ENCODE measurements around the gene FIP1L1.
"Not testable (repeated sequence)": the region's sequence is repeated elsewhere in the genome, so short reads cannot be mapped to it uniquely, and the experiment has no call there.

The FIP1L1 gene

GRCh38 chr4:53378171-53378482 lies 686 bp downstream of the FIP1L1 start:
- DNase-seq (ENCODE audit: low read depth), result no peak

DNA sequence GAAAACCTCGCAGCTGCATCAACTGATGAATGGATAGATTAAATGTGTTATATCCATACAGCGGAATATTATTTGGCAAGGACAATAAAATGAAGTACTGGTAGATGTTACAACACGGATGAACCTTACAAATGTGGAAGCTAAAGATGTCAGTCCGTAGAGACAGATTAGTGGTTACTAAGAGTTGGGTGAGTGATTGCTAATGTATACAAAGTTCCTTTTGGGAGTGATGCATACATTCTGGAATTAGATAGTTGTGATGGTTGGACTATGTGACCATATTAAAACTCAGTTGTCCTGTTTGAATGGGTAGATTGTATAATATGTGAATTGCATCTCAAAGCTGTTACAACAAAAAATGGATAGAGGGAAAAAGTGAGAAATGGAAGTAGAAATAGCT lies 2.8 kb downstream of the FIP1L1 start:
- no peak for DNase-seq (ENCODE audit: low read depth)

GRCh38 chr4:53409479-53409878 lies 32.0 kb downstream of the FIP1L1 start:
- not testable (repeated sequence) for DNase-seq (ENCODE audit: low read depth)

DNA sequence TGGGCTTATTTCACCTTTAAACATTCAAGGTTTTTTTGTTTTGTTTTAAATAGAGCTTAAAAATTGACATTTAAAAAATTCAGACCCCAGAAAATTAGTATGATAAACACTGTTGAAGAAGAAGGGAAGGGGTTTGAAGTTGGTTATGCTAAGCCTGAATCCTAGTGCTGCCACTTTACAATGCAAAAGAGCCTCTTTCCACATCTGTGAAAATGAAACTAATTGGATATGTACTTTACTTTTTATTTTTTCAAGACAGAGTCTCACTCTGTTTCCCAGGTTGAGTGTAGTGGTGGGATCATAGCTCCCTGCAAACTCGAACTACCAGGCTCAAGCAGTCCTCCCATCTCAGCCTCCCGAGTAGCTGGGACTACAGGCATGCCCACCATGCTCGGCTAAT lies 41.8 kb downstream of the FIP1L1 start:
- DNase-seq (ENCODE audit: low read depth), result no peak

GRCh38 chr4:53421791-53422190 lies 44.4 kb downstream of the FIP1L1 start:
- DNase-seq (ENCODE audit: low read depth), result no peak

- DNase-seq (ENCODE audit: low read depth), result no peak
These were observed 44.9 kb downstream of the FIP1L1 start for GRCh38 chr4:53422367-53422766.

DNA sequence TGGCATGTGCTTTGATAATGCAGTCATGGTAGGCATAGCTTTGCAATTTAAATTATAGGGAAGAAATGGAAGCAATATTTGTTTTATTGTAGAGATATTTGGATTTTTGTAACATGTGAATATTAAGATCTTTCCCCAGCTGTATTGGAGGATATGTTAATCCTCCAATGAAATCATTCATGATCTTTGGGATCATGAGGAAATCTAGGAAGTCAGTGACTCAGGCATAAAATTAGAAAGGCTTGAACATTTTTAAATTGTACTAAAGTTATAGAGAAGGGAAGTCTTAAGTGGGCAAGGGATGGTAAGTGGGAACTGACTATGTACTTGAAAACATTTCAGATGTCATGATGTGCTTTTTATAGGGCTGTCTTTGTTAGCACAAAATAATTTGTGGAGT lies 46.8 kb downstream of the FIP1L1 start:
- DNase-seq (ENCODE audit: low read depth), result no peak

DNA sequence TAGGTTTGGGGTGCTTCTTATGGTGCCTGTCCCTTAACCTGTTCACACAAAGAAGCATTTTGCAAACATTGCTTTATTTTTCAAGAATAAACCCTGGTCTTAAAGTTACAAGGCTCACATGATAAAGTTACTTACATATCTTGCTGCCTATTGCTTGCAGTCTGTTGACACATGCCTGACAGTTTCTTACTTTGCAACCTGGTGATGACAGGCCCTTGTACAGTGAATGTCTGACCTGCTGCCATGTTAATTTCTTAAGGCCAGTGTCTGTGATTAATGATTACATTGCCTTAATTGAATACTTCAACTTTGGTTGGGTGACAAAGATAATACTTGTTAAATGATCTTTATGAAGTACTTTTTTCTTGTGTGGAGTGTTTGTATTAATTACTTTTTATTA lies 49.9 kb downstream of the FIP1L1 start:
- DNase-seq (ENCODE audit: low read depth), result no peak

DNA sequence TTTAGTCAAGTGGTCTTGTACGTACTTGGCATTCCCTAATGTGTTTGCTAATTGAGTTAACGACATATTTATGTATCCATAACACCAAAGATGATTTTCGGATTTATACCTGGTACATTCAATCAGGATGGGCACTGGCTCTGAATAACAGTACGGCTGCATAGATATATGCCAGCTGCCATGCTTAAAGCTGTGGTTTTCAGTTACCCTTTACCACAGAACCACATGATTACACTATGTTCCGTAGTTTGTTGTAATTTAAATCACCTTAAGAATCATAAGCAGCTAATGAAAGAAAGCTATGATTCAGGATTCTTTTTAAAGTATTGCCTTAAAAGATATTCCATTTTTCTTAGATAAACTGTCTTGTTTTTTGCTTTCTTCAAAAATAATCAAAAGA lies 53.6 kb downstream of the FIP1L1 start:
- no peak for DNase-seq (ENCODE audit: low read depth)

DNA sequence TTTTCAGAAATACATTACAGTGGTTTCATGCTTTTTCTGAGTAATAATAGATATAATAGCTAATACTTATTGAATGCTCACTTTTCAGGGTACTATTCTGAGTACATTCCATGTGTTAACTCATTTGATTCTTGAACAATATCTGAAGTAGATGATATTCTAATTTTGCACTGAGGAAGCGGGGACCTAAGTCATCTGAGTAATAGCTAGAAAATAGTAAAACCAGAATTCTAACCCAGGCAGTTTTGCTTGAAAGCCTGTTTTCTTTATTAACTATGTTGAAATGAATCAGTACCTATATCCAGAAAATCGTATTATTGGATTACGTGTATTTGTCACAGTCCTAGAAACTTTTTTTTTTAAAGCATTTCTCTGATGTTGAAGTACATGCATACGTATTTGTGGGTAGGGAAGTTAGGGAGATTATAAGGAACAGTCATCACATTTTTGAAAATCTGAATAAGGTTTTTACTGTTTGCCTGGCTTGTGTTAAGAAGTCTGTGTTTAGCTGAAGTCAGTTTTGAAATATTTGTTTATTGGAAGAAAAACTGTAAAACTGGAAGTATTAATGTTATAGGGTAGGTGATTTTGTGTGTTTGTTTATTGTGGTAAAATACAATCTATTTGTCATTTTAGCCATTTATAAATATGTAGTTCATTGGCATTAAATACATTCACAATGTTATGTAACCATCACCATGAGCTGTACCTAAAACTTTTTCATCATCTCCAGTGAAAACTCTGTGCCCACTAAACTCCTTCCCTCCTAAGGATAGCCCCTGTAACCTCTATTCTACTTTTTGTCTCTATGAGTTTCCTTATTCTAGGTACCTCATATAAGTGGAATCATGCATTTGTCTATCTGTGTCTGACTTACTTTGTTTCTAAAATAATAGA lies 55.3 kb downstream of the FIP1L1 start:
- DNase-seq (ENCODE audit: low read depth), result no peak

DNA sequence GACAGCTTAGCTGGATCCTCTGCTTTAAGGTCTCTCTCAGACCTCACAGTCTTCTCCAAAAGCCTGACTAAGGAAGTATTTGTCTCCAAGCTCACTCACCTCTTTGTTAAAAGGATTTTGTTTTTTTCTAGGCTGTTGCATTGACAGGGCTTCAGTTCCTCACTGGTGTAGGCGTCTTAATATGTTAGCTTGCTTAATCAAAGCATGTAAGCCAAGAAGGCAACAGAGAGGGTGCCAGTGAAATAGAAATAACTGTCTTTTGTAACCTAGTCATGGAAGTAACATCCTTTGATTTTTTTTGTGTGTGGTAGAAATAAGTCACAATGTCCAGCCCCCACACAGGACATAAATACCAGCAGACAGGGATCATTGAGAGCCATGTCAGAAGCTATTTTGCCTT lies 58.8 kb downstream of the FIP1L1 start:
- no peak for DNase-seq (ENCODE audit: low read depth)

GRCh38 chr4:53441564-53441963 lies 64.1 kb downstream of the FIP1L1 start:
- no peak for DNase-seq (ENCODE audit: low read depth)

DNA sequence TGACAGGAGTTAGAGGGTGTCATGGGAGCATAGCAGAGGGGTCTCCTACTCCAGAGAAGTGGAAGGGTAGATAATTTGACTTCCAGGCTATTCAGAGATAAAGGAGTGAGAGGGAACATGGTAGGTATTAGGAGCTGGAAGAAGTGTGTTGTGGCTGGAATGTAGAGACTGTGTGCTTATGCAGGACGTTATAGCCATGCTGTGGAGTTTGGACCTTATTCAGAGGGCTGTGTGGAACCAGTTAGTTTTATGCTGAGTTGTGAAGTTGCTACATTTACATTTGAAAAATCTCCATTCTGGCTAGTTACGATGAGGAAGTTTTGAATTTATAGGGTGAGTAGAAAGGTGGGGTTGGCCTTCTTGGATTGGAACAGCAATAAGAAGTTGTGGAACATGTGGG lies 67.5 kb downstream of the FIP1L1 start:
- DNase-seq (ENCODE audit: low read depth), result no peak

DNA sequence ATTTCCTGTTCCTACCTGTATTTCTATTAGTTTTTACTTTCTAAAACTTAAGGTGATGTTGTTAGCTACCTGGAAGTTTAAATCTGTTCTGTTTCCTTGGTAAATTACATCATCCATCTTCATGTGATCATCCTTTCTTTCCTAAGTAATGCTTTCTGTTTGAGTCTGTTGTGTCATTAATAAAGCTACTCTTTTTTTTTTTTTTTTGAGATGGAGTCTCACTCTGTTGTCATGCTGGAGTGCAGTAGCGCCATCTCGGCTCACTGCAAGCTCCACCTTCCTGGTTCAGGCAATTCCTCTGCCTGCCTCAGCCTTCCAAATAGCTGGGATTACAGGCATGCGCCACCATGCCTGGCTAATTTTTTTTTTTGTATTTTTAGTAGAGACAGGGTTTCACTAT lies 73.3 kb downstream of the FIP1L1 start:
- DNase-seq (ENCODE audit: low read depth), result no peak

DNA sequence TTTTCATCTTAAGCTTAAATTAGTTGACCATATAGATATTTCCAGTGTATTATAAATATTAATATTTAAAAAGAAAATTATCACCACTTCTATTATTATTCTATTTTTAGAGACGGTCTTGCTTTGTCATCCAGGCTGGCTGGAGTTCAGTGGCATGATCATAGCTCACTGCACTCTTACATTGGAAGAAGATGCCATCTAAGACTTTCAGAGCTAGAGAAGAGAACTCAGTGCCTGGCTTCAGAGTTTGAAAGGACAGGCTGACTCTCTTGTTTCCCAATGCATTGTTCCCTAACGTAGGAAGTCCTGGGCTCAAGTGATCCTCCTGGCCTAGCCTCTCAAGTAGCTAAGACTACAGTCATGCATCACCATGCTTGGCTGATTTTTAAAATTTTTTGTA lies 75.9 kb downstream of the FIP1L1 start:
- no peak for DNase-seq (ENCODE audit: low read depth)

DNA sequence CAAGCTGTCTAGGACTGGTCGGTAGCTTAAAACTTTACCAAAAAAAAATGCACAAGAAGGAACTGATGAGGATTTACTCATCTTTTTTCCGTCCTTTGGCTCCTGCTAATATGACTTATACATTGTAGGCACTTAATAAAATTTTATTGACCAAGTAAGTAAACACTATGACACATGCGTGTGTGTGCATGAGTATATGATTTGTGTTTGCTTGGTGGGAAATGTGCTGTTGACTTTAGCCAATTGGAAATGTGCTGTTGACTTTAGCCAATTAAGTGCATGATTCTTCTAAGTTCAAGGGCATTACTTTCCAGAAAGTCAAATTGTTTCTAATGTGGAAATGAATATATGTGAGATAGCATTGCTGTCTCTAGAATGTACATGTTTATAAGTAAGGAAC lies 78.3 kb downstream of the FIP1L1 start:
- no peak for DNase-seq (ENCODE audit: low read depth)

GRCh38 chr4:53456178-53456577 lies 78.7 kb downstream of the FIP1L1 start:
- no peak for DNase-seq (ENCODE audit: low read depth)

DNA sequence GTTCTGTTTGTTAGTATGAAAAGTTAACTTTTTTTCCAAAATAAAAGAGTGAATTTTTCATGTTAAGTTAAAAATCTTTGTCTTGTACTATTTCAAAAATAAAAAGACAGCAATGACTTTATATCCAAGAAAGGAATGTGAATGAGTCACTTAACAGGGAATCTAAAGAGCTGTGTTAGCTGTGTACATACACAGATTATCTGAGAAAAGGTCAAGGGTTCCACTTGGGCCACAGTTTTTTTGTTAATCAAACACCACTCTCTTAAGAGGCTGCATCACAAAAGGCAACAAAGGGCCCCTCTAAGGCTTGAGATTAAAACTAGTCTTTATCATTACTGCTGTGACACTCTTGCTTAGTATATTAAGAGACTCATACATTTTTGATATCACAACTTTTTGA lies 82.1 kb downstream of the FIP1L1 start:
- DNase-seq (ENCODE audit: low read depth), result no peak

DNA sequence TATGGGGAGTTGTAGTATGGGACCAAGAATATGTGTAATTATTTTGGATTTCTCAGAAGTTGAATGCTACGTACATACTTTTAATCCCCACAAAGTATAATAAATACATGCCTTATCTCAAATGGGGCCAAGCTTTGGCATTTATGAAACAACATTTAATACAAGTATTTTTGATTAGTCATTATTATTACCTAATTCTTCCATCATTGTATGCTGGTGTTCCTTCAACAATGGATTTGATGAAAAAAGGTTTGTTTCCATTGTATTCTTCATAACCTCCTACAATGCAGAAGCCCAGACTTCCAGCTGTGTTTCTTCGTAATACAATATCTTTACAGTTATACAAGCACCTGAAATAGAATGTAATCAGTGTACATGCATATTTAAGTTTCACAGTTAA lies 83.8 kb downstream of the FIP1L1 start:
- DNase-seq (ENCODE audit: low read depth), result no peak

- DNase-seq (ENCODE audit: low read depth), result no peak
These were observed 85.9 kb downstream of the FIP1L1 start for GRCh38 chr4:53463340-53463739.

GRCh38 chr4:53465281-53465680 lies 87.8 kb downstream of the FIP1L1 start:
- DNase-seq (ENCODE audit: low read depth), result no peak

- DNase-seq (ENCODE audit: low read depth), result no peak
These were observed 88.5 kb downstream of the FIP1L1 start for GRCh38 chr4:53465891-53466290.

- not testable (repeated sequence) for DNase-seq (ENCODE audit: low read depth)
These were observed 89.1 kb downstream of the FIP1L1 start for GRCh38 chr4:53466576-53466975.

All from non-pigmented ciliary epithelial cell (primary cell).